Endothelial cell of umbilical vein (primary cell): ENCODE measurements around the gene KCNMA1. TPM values are rescaled to one million over a fixed set of nuclear protein-coding genes. Genes with fewer than 3 reads are reported as not detected.

Experiments used
- BruUV-seq: library from RNA; stranded (reverse); fragments of 400-500 nt; replicated peaks from 2 replicates; lab custom pipeline; 2021; lab: Mats Ljungman, UMichigan
- CTCF ChIA-PET: fragments of 300-600, 350-600 bp; sonication (Branson Sonifier 250); formaldehyde crosslinking; loops from one replicate; lab custom pipeline; 2021; ENCODE audit warnings: antibody characterized with exemption, inconsistent platforms; lab: Charles Lee
- POLR2A ChIA-PET: fragments of 300-600, 350-600 bp; sonication (Branson Sonifier 250); formaldehyde crosslinking; loops from one replicate; lab custom pipeline; 2021; ENCODE audit warnings: antibody characterized with exemption, inconsistent platforms; lab: Charles Lee
- DNase-seq: peaks from one replicate; pipeline ENCODE4 v3.0.0-alpha.2; 2011; ENCODE audit warnings: low read depth, low spot score
- FAIRE-seq: peaks from 2 replicates; lab custom pipeline; 2011; peaks lifted over from hg19 to GRCh38; lab: Jason Lieb, UNC
- H2AFZ ChIP-seq: 2 replicates; pipeline ENCODE4 v1.6.0; 2012; ENCODE audit warnings: low read depth, low read length, control low read depth, inconsistent platforms
- H3K27ac ChIP-seq: 2 replicates; pipeline ENCODE4 v1.5.1; 2011; ENCODE audit warnings: low read depth, mild to moderate bottlenecking, control low read depth, low read length, moderate library complexity; ENCODE audit not compliant: insufficient read depth
- H3K27me3 ChIP-seq, 2 experiments: 2 replicates each; pipeline versions ENCODE4 v1.6.0 to v1.6.1; 2011; ENCODE audit warnings: low read length in 2 of 2, mixed read lengths in 1 of 2; ENCODE audit not compliant: control insufficient read depth in 2 of 2, insufficient read depth in 2 of 2
- H3K36me3 ChIP-seq, 2 experiments: 2 replicates in 1 of 2; 3 replicates in 1 of 2; pipeline ENCODE4 v1.5.1; 2011; ENCODE audit warnings: low read length in 2 of 2, mild to moderate bottlenecking in 1 of 2, moderate library complexity in 1 of 2; ENCODE audit not compliant: control insufficient read depth in 2 of 2, insufficient read depth in 2 of 2; ENCODE audit errors: extremely low read depth in 1 of 2
- H3K4me1 ChIP-seq: 3 replicates; pipeline ENCODE4 v1.5.1; 2011; ENCODE audit warnings: mild to moderate bottlenecking, low read length; ENCODE audit not compliant: control insufficient read depth, insufficient read depth; ENCODE audit errors: extremely low read depth
- H3K4me2 ChIP-seq: 2 replicates; pipeline ENCODE4 v1.6.1; 2011; ENCODE audit warnings: low read length, control low read depth, mixed read lengths; ENCODE audit not compliant: insufficient read depth
- H3K4me3 ChIP-seq, 3 experiments: fragments of 200-600 bp in 1 of 3; sonication (generic), shearing (Covaris generic) in 1 of 3; replicated peaks in 1 of 3; 2 replicates each; pipeline ENCODE4 v1.5.1; 2011 to 2016; ENCODE audit warnings: control low read depth in 3 of 3, low read length in 3 of 3, mild to moderate bottlenecking in 2 of 3, inconsistent platforms in 1 of 3, low read depth in 1 of 3, moderate library complexity in 1 of 3; ENCODE audit not compliant: insufficient read depth in 1 of 3
- H3K79me2 ChIP-seq: 2 replicates; pipeline ENCODE4 v1.6.0; 2012; ENCODE audit warnings: low read length, inconsistent platforms; ENCODE audit not compliant: control insufficient read depth, insufficient read depth
- H3K9ac ChIP-seq: replicated peaks from 2 replicates; pipeline ENCODE3; 2011; ENCODE audit warnings: low read length, control low read depth; ENCODE audit not compliant: insufficient read depth; ENCODE audit errors: extremely low read depth
- H3K9me1 ChIP-seq: replicated peaks from 3 replicates; pipeline ENCODE4 v1.6.0; 2011; ENCODE audit warnings: mild to moderate bottlenecking, low read length; ENCODE audit not compliant: control insufficient read depth, insufficient read depth; ENCODE audit errors: extremely low read depth
- H3K9me3 ChIP-seq: replicated peaks from 2 replicates; pipeline ENCODE4 v1.5.1; 2012; ENCODE audit warnings: low read length, inconsistent platforms; ENCODE audit not compliant: control insufficient read depth, insufficient read depth
- H4K20me1 ChIP-seq: replicated peaks from 2 replicates; pipeline ENCODE3; 2011; ENCODE audit warnings: mild to moderate bottlenecking, low read length; ENCODE audit not compliant: control insufficient read depth, insufficient read depth; ENCODE audit errors: extremely low read depth
- EZH2 ChIP-seq: IDR thresholded peaks from 2 replicates; pipeline ENCODE4 v1.6.1; 2012; ENCODE audit warnings: borderline replicate concordance, low read depth, mild to moderate bottlenecking, moderate library complexity, low read length, inconsistent platforms; ENCODE audit not compliant: severe bottlenecking
- FOS ChIP-seq: IDR thresholded peaks from 2 replicates; pipeline ENCODE4 v1.6.1; 2011; ENCODE audit warnings: mild to moderate bottlenecking, low read length, moderate library complexity, borderline replicate concordance; ENCODE audit not compliant: insufficient read depth
- GATA2 ChIP-seq: IDR thresholded peaks from 2 replicates; pipeline ENCODE4 v1.7.0; 2011; ENCODE audit warnings: low read depth, mild to moderate bottlenecking, moderate library complexity, mixed read lengths, low read length; ENCODE audit not compliant: insufficient read length, insufficient read depth
- JUN ChIP-seq: IDR thresholded peaks from 2 replicates; pipeline ENCODE4 v1.6.1; 2011; ENCODE audit warnings: borderline replicate concordance, low read depth; ENCODE audit not compliant: insufficient read length, insufficient read depth
- MYC ChIP-seq: IDR thresholded peaks from one replicate; pipeline ENCODE4 v1.6.1; 2011; ENCODE audit warnings: mild to moderate bottlenecking, low read depth, low read length
- POLR2A ChIP-seq: IDR thresholded peaks from 2 replicates; pipeline ENCODE4 v1.6.1; 2012; ENCODE audit warnings: low read depth, mild to moderate bottlenecking, control low read depth, low read length
- POLR2AphosphoS5 ChIP-seq: IDR thresholded peaks from 2 replicates; pipeline ENCODE4 v1.6.1; 2012; ENCODE audit warnings: low read depth, mild to moderate bottlenecking, control low read depth, low read length, moderate library complexity; ENCODE audit not compliant: insufficient read depth
- dilution Hi-C: fragments of 300-500 bp; cut with MboI; formaldehyde crosslinking; loops from one replicate; pipeline ENCODE4 v1.15.0; 2019; ENCODE audit warnings: low sequenced_read_pairs; ENCODE audit not compliant: extremely low pct_ligation_motif_present
- intact Hi-C: fragments of 100-400 bp; cut with micrococcal nuclease; formaldehyde crosslinking; loops from one replicate; pipeline ENCODE4 v1.10.0; 2022
- polyA plus RNA-seq, 4 experiments: library from polyadenylated mRNA; depleted of rRNA in 3 of 4; stranded (reverse) in 3 of 4; unstranded in 1 of 4; fragments of >200 nt; gene quantifications; 2 replicates each; pipeline versions ENCODE4 v1.2.1 to v1.2.3, GENCODE V29; 2011 to 2012; ENCODE audit warnings: missing spikeins in 1 of 4
- total RNA-seq: library from RNA; stranded (reverse); gene quantifications from 2 replicates; pipeline ENCODE4 v1.2.3, GENCODE V29; 2021
- TF ChIP-seq, protein P1 (sequence below), 2 donors: IDR thresholded peaks; 1 replicate in 1 of 2; 2 replicates in 1 of 2; pipeline ENCODE4 v1.5.1; 2011; ENCODE audit warnings: low read length in 2 of 2, mild to moderate bottlenecking in 2 of 2, moderate library complexity in 2 of 2, control low read depth in 1 of 2, inconsistent platforms in 1 of 2, low read depth in 1 of 2; ENCODE audit not compliant: insufficient read depth in 1 of 2; ENCODE audit errors: extremely low read depth in 1 of 2
- TF ChIP-seq, protein P2 (sequence below): IDR thresholded peaks from 2 replicates; pipeline ENCODE4 v1.6.1; 2011; ENCODE audit not compliant: insufficient read depth, insufficient read length

KCNMA1 gene
- total and polyA plus RNA-seq, 2 donors (not counting 3 experiments of a cell fraction or from before 2014, with no cell fraction given): 0.10 to 0.82 TPM

DNA sequence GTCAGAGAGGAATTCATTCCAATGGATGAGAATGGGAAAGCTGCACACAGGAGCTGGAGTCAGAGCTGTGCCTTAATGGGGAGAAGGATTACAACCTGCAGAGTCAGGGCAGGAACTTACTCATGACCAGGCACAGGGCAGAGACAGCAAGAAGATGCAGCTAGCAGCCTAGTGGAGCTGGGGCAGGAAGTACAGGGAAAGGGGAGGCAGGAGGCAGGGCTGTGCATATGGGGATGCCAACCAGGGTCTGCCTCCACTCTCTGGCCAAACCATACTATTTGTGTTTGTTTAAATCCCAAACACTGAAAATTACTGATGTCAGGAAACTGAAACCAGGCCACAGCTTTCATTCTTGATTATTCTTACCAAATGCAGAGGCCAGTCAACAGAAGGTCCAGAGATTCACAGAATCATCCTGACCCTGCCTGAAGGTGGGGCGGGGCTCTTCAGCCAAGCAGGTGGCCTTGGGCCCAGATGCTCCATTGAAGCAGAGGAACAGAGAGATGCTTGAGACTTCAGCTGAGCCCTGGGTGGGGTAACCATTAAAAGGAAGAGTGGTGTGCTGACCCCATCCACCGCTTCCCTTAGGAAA, 461.9 kb downstream of the KCNMA1 start:
- TF ChIP-seq JUN (no peak), EZH2 (no peak), POLR2AphosphoS5 (no peak), MYC (no peak), FOS (no peak), GATA2 (no peak), POLR2A (no peak)
- TF ChIP-seq, protein P1, sequence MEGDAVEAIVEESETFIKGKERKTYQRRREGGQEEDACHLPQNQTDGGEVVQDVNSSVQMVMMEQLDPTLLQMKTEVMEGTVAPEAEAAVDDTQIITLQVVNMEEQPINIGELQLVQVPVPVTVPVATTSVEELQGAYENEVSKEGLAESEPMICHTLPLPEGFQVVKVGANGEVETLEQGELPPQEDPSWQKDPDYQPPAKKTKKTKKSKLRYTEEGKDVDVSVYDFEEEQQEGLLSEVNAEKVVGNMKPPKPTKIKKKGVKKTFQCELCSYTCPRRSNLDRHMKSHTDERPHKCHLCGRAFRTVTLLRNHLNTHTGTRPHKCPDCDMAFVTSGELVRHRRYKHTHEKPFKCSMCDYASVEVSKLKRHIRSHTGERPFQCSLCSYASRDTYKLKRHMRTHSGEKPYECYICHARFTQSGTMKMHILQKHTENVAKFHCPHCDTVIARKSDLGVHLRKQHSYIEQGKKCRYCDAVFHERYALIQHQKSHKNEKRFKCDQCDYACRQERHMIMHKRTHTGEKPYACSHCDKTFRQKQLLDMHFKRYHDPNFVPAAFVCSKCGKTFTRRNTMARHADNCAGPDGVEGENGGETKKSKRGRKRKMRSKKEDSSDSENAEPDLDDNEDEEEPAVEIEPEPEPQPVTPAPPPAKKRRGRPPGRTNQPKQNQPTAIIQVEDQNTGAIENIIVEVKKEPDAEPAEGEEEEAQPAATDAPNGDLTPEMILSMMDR (IDR thresholded peaks at IDR 0.05; ENCODE audit: extremely low read depth in 1 of 2, insufficient read depth in 1 of 2, low read depth in 1 of 2, low read length in 2 of 2): no peak
- TF ChIP-seq, protein P2, sequence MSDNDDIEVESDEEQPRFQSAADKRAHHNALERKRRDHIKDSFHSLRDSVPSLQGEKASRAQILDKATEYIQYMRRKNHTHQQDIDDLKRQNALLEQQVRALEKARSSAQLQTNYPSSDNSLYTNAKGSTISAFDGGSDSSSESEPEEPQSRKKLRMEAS: no peak
- BruUV-seq: no TSS peak
- FAIRE-seq (no peak), DNase-seq (no peak)
- no peaks in the 10 kb centered on the region for H3K9me3 ChIP-seq
- POLR2A ChIA-PET: no interaction called here
- no peak overlapping the region for H3K27ac ChIP-seq
- no peaks in the 10 kb centered on the region for H3K79me2 ChIP-seq
- peaks cover 12% of the 10 kb centered on the region for H3K4me1 ChIP-seq
- H2AFZ ChIP-seq: no peak overlapping the region
- H4K20me1 ChIP-seq: no peaks in the 10 kb centered on the region
- dilution Hi-C loops: no loop called here
- H3K27me3 ChIP-seq: no peaks in the 10 kb centered on the region
- no peak overlapping the region for H3K9ac ChIP-seq
- no peaks in the 10 kb centered on the region for H3K36me3 ChIP-seq
- intact Hi-C loops: no loop called here
- H3K4me3 ChIP-seq: no peak overlapping the region
- no peak overlapping the region for H3K4me2 ChIP-seq
- CTCF ChIA-PET: interaction anchor here (0.8 to 13.7 kb wide), 11 partner anchors 10 to 581 kb away, joined by 3 to 594 read pairs (median 8); partner anchors contain the start of gene KCNMA1
- H3K9me1 ChIP-seq: no peaks in the 10 kb centered on the region
